Mucosa of rectum (tissue), 2 donors: ENCODE results near the gene H2AZ2.
A peak's percentile ranks its signal among the peaks of the same experiment; 100 is the strongest.

Experiments used
- H3K27ac ChIP-seq, 2 donors: one replicate each; pipeline ENCODE4 v1.7.0; 2013; ENCODE audit warnings: inconsistent platforms in 2 of 2, low read depth in 2 of 2, low read length in 2 of 2
- H3K27me3 ChIP-seq, 2 donors: one replicate each; pipeline ENCODE4 v1.7.0; 2013; ENCODE audit warnings: low read length in 2 of 2; ENCODE audit not compliant: control insufficient read depth in 2 of 2, insufficient read depth in 2 of 2
- H3K36me3 ChIP-seq, 2 donors: one replicate each; pipeline ENCODE4 v1.7.0; 2013; ENCODE audit warnings: low read length in 2 of 2; ENCODE audit not compliant: control insufficient read depth in 2 of 2, insufficient read depth in 2 of 2
- H3K4me1 ChIP-seq, 2 donors: one replicate each; pipeline ENCODE4 v1.7.0; 2013; ENCODE audit warnings: low read length in 2 of 2, mild to moderate bottlenecking in 1 of 2; ENCODE audit not compliant: control insufficient read depth in 2 of 2, insufficient read depth in 2 of 2
- H3K4me3 ChIP-seq, 2 donors: one replicate each; pipeline ENCODE4 v1.7.0; 2013; ENCODE audit warnings: low read length in 2 of 2
- H3K9ac ChIP-seq, 2 donors: one replicate each; pipeline ENCODE4 v1.7.0; 2013; ENCODE audit warnings: low read length in 2 of 2, low read depth in 1 of 2, mild to moderate bottlenecking in 1 of 2
- H3K9me3 ChIP-seq, 2 donors: one replicate each; pipeline ENCODE4 v1.7.0; 2013; ENCODE audit warnings: low read length in 2 of 2; ENCODE audit not compliant: control insufficient read depth in 2 of 2
- donor health status: healthy.
- donor health status: Normal muscosa, but diverticular disease.

H2AZ2 gene

GRCh38 chr7:44799939-44800338, 47.9 kb downstream of the H2AZ2 start:
- no peak overlapping the region for H3K4me3 ChIP-seq
- no peaks in the 10 kb centered on the region for H3K27me3 ChIP-seq
- H3K9ac ChIP-seq: no peak overlapping the region
- no peaks in the 10 kb centered on the region for H3K9me3 ChIP-seq
- H3K27ac ChIP-seq: no peak overlapping the region
- H3K36me3 ChIP-seq: peaks cover 37 to 47% of the 10 kb centered on the region in 2 donors
- H3K4me1 ChIP-seq: peaks cover 12 to 17% of the 10 kb centered on the region in 2 donors

DNA sequence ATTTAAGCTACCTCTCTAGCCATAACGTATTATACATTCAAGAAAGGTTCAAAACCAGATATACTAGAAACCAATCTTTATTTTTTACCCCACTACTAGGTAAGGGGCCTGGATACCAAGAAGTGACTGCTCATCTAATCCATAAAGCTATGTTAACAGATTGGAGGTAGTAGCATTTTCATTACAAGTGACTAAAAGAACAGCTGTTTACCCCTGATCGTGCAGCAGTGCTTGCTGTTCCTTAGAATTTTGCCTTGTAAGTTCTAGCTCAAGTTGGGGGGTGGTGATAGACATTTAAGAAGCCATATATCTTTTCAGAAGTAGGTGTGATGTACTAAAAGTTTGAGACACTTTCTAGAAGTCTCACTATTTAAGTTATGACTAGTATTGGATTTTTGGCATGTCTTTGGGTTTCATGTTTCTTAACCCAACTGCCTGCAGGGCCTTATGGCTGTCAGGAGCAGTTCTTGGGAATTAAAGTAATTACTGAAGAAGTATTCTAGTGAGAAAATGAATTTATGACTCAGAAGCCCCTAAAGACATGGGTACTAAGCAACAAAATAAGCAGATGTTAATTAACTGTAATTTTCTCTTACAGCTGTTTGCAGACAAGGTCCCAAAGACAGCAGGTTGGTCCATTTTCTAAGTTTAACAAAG, 49.1 kb downstream of the H2AZ2 start:
- H3K4me3 ChIP-seq: peak overlapping the region; percentile 29 to 96
- H3K27ac ChIP-seq: no peak overlapping the region
- peaks cover 37 to 43% of the 10 kb centered on the region in 2 donors for H3K36me3 ChIP-seq
- peaks cover 12 to 17% of the 10 kb centered on the region in 2 donors for H3K4me1 ChIP-seq
- H3K27me3 ChIP-seq: no peaks in the 10 kb centered on the region
- no peaks in the 10 kb centered on the region for H3K9me3 ChIP-seq
- peak overlapping the region in 1 of 2 donors; percentile 32 for H3K9ac ChIP-seq

GRCh38 chr7:44797329-44798258, 50.3 kb downstream of the H2AZ2 start:
- no peaks in the 10 kb centered on the region for H3K9me3 ChIP-seq
- H3K4me3 ChIP-seq: peak overlapping the region; percentile 78 to 96

GRCh38 chr7:44796504-44797328, 51.2 kb downstream of the H2AZ2 start, which contains the start of gene PPIA:
Gene PPIA (plus strand): TSS chr7:44796681. CDS start chr7:44796725, 44 bp downstream.
- Histone ChIP-seq H3K27me3 (no peaks in the 10 kb centered on the region), H3K9ac (peak within 1 kb of the TSS; percentile 94 to 99), H3K4me3 (peak within 1 kb of the TSS; percentile 78 to 96), H3K27ac (peak within 1 kb of the TSS; percentile 98), H3K9me3 (no peaks in the 10 kb centered on the region), H3K4me1 (peaks cover 12 to 17% of the 10 kb centered on the region in 2 donors), H3K36me3 (peaks cover 17 to 25% of the 10 kb centered on the region in 2 donors)

More at GRCh38 chr7:44797329-44798258, 50.3 kb downstream of the H2AZ2 start:
- Histone ChIP-seq H3K4me1 (peaks cover 12 to 17% of the 10 kb centered on the region in 2 donors), H3K9ac (peak overlapping the region; percentile 94 to 99), H3K27ac (peak overlapping the region; percentile 98), H3K27me3 (no peaks in the 10 kb centered on the region), H3K36me3 (peaks cover 25 to 32% of the 10 kb centered on the region in 2 donors)

DNA sequence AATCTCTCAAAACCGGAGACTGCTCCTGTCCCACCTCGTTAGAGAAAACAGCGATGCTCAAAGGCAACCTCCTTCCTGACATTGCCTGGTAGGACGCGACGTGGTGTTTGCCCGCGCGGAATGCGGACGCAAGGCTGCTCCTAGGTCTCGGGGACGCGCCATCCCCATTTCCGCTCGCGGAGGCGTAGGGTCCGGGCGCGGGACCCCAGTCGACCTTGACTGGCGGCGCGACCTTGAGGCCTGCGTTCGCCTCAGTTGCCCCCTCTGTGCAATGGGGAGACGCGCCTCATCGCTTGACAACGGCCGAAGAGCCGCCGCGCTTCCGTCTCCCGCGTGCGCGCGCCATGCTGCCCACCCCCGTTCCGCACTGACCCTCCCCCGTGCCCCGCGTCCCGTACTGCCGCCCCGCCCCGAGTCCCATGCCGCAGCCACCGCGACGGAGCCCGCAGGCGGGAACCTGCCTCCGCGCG, 51.8 kb downstream of the H2AZ2 start:
- Histone ChIP-seq H3K4me1 (peaks cover 12 to 17% of the 10 kb centered on the region in 2 donors), H3K27me3 (no peaks in the 10 kb centered on the region), H3K36me3 (peaks cover 13 to 21% of the 10 kb centered on the region in 2 donors), H3K9ac (peak overlapping the region; percentile 85 to 99), H3K27ac (peak overlapping the region; percentile 98), H3K9me3 (no peaks in the 10 kb centered on the region), H3K4me3 (peak overlapping the region; percentile 78 to 96)

- H3K36me3 ChIP-seq: peaks cover under 1 to 8% of the 10 kb centered on the region in 2 donors
- H3K9me3 ChIP-seq: no peaks in the 10 kb centered on the region
- peaks cover 12 to 17% of the 10 kb centered on the region in 2 donors for H3K4me1 ChIP-seq
- no peak overlapping the region for H3K9ac ChIP-seq
- H3K4me3 ChIP-seq: no peak overlapping the region
- H3K27me3 ChIP-seq: no peaks in the 10 kb centered on the region
- no peak overlapping the region for H3K27ac ChIP-seq
Measured at GRCh38 chr7:44794331-44794730, 53.6 kb downstream of the H2AZ2 start.

DNA sequence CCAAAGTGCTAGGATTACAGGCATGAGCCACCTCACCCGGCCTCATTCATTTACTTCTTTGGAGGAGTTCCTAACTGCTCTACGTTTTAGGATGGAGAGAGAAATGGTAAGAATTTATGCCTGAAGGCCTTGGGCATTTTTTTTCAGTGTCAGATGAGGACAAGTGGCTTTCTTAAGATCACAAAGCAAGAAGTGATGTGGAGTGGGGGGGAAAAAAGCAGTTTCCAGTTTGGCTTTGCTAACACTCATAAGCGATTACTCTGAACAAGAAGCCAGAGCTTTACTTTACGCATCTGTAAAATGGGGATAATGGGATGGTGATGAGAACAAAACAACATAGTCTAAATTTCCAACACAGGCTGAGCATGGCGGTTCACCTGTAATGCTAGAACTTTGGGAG, 54.0 kb downstream of the H2AZ2 start:
- H3K9ac ChIP-seq: no peak overlapping the region
- peaks cover 10 to 15% of the 10 kb centered on the region in 2 donors for H3K4me1 ChIP-seq
- no peaks in the 10 kb centered on the region for H3K27me3 ChIP-seq
- peaks cover 0 to 4% of the 10 kb centered on the region in 2 donors for H3K36me3 ChIP-seq
- H3K9me3 ChIP-seq: no peaks in the 10 kb centered on the region
- no peak overlapping the region for H3K27ac ChIP-seq
- no peak overlapping the region for H3K4me3 ChIP-seq

- H3K4me1 ChIP-seq: peaks cover 0 to 4% of the 10 kb centered on the region in 2 donors
- H3K27ac ChIP-seq: peak overlapping the region in 1 of 2 donors; percentile 37
- H3K27me3 ChIP-seq: no peaks in the 10 kb centered on the region
- H3K36me3 ChIP-seq: no peaks in the 10 kb centered on the region
- no peak overlapping the region for H3K4me3 ChIP-seq
- H3K9me3 ChIP-seq: no peaks in the 10 kb centered on the region
- H3K9ac ChIP-seq: no peak overlapping the region
Measured at GRCh38 chr7:44791278-44792219, 56.3 kb downstream of the H2AZ2 start.

DNA sequence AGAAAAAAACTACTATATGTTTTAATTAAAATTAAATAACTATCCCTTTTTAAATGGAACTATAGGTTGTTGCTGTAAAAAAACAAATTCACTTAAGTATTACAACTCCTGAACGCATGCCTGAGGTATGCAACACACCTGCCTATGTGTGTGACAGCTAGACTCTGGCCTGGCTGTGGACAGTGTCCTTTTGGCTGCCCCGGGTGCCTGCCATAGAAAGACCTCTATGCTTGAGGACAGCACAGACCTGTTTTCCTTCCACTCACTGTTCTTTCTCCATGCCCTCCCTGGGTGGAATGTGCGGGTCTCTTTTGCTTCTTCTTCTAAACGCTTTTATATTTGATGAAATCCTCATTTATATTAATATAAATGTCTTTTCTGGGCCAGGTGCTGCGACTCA, 57.9 kb downstream of the H2AZ2 start:
- no peaks in the 10 kb centered on the region for H3K36me3 ChIP-seq
- no peaks in the 10 kb centered on the region for H3K27me3 ChIP-seq
- H3K9me3 ChIP-seq: no peaks in the 10 kb centered on the region
- H3K4me1 ChIP-seq: no peaks in the 10 kb centered on the region
- no peak overlapping the region for H3K4me3 ChIP-seq
- H3K27ac ChIP-seq: no peak overlapping the region
- no peak overlapping the region for H3K9ac ChIP-seq
